Caco-2 (cell line): ENCODE data around the gene PLPPR1. TPM values are rescaled to one million over a fixed set of nuclear protein-coding genes. Genes with fewer than 3 reads are reported as not detected.

Experiments
- BruUV-seq: library from RNA; stranded (reverse); fragments of 400-500 nt; replicated peaks from 2 replicates; lab custom pipeline; 2021; lab: Mats Ljungman, UMichigan
- CTCF ChIA-PET: fragments of 300-600 bp; sonication (Branson Sonifier 250); formaldehyde crosslinking; loops from one replicate; lab custom pipeline; 2022; ENCODE audit warnings: antibody characterized with exemption; lab: Charles Lee
- POLR2A ChIA-PET: fragments of 300-600 bp; sonication (Branson Sonifier 250); formaldehyde crosslinking; loops from one replicate; lab custom pipeline; 2022; ENCODE audit warnings: antibody characterized with exemption; lab: Charles Lee
- DNase-seq, 2 experiments: peaks; one replicate each; pipeline versions ENCODE4 v3.0.0 to v3.0.0-alpha.2; 2020 to 2022
- H3K27me3 ChIP-seq: replicated peaks from 2 replicates; pipeline ENCODE4 v1.6.0; 2011; ENCODE audit warnings: low read length; ENCODE audit not compliant: control insufficient read depth, insufficient read depth
- H3K36me3 ChIP-seq: 2 replicates; pipeline ENCODE4 v1.5.1; 2011; ENCODE audit warnings: low read length; ENCODE audit not compliant: control insufficient read depth, insufficient read depth
- H3K4me1 ChIP-seq: fragments of 250-450 bp; sonication (Bioruptor Pico); 2 replicates; pipeline ENCODE4 v1.5.1; 2020; ENCODE audit warnings: mild to moderate bottlenecking
- H3K4me3 ChIP-seq: 2 replicates; pipeline ENCODE4 v1.5.1; 2011; ENCODE audit warnings: low read depth, mild to moderate bottlenecking, control low read depth, low read length
- H3K9me3 ChIP-seq: fragments of 250-450 bp; sonication (Bioruptor Pico); 2 replicates; pipeline ENCODE4 v1.5.1; 2020; ENCODE audit warnings: mild to moderate bottlenecking, moderate library complexity
- H3K27ac Mint-ChIP-seq: one replicate; pipeline ENCODE4 v1.8.0; 2022; ENCODE audit warnings: mixed read lengths; ENCODE audit not compliant: unreplicated experiment
- H3K27me3 Mint-ChIP-seq: one replicate; pipeline ENCODE4 v1.8.0; 2022; ENCODE audit warnings: mixed read lengths; ENCODE audit not compliant: insufficient read depth, unreplicated experiment
- H3K36me3 Mint-ChIP-seq: one replicate; pipeline ENCODE4 v1.8.0; 2022; ENCODE audit warnings: mild to moderate bottlenecking, mixed read lengths; ENCODE audit not compliant: insufficient read depth, unreplicated experiment
- H3K4me1 Mint-ChIP-seq: one replicate; pipeline ENCODE4 v1.8.0; 2022; ENCODE audit warnings: low read depth, mixed read lengths; ENCODE audit not compliant: unreplicated experiment
- H3K4me3 Mint-ChIP-seq: one replicate; pipeline ENCODE4 v1.8.0; 2022; ENCODE audit warnings: mild to moderate bottlenecking, moderate library complexity, mixed read lengths; ENCODE audit not compliant: unreplicated experiment
- H3K9me3 Mint-ChIP-seq: one replicate; pipeline ENCODE4 v1.8.0; 2022; ENCODE audit warnings: mixed read lengths; ENCODE audit not compliant: unreplicated experiment
- intact Hi-C: fragments of 100-400 bp; cut with micrococcal nuclease; formaldehyde crosslinking; loops from one replicate; pipeline ENCODE4 v1.10.0; 2022; ENCODE audit not compliant: unreplicated experiment
- total RNA-seq: library from RNA; stranded (reverse); gene quantifications from 2 replicates; pipeline ENCODE4 v1.2.3, GENCODE V29; 2022
- TF ChIP-seq, protein P1 (sequence below), 2 experiments: fragments of 200-600 bp in 1 of 2; IDR thresholded peaks; 1 replicate in 1 of 2; 2 replicates in 1 of 2; pipeline versions ENCODE4 v1.5.1 to v1.8.0; 2011 to 2022; ENCODE audit warnings: antibody characterized with exemption in 1 of 2, control low read depth in 1 of 2, inconsistent platforms in 1 of 2, low read depth in 1 of 2, low read length in 1 of 2, mild to moderate bottlenecking in 1 of 2, moderate library complexity in 1 of 2; ENCODE audit not compliant: insufficient read depth in 1 of 2, severe bottlenecking in 1 of 2, unreplicated experiment in 1 of 2

Gene PLPPR1
- total RNA-seq, 1 experiment from 2014 or later = not detected

DNA sequence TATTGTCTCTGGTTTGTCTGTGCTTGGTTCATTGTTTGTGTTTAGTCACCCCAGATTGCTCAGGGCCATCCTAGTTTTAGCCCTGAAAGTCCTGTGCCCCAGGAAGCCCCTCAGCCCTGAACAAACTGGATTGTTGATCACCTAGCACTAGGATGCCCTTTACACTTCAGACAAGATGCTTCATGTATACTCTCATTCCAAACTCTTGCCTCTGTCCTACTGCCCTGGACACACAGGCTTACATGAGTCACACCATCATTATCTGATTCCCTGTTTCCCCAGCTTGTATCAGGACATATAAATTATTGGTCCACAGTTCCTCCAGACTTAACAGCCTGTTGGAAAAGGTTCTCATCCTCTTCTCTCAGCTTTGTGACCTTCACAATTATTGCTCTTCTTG is 236.2 kb downstream of the PLPPR1 start:
- Mint-ChIP-seq H3K4me1 (no peaks in the 10 kb centered on the region), H3K27ac (no peak overlapping the region), H3K27me3 (peaks cover 6% of the 10 kb centered on the region), H3K36me3 (no peaks in the 10 kb centered on the region), H3K9me3 (no peaks in the 10 kb centered on the region), H3K4me3 (no peak overlapping the region)
- Histone ChIP-seq H3K4me3 (no peak overlapping the region), H3K27me3 (no peaks in the 10 kb centered on the region; the same call in 1 of the 2 replicates), H3K4me1 (no peaks in the 10 kb centered on the region), H3K36me3 (no peaks in the 10 kb centered on the region), H3K9me3 (no peaks in the 10 kb centered on the region)
- intact Hi-C loops = no loop called here
- TF ChIP-seq, protein P1, sequence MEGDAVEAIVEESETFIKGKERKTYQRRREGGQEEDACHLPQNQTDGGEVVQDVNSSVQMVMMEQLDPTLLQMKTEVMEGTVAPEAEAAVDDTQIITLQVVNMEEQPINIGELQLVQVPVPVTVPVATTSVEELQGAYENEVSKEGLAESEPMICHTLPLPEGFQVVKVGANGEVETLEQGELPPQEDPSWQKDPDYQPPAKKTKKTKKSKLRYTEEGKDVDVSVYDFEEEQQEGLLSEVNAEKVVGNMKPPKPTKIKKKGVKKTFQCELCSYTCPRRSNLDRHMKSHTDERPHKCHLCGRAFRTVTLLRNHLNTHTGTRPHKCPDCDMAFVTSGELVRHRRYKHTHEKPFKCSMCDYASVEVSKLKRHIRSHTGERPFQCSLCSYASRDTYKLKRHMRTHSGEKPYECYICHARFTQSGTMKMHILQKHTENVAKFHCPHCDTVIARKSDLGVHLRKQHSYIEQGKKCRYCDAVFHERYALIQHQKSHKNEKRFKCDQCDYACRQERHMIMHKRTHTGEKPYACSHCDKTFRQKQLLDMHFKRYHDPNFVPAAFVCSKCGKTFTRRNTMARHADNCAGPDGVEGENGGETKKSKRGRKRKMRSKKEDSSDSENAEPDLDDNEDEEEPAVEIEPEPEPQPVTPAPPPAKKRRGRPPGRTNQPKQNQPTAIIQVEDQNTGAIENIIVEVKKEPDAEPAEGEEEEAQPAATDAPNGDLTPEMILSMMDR (IDR thresholded peaks at IDR 0.05; ENCODE audit: insufficient read depth in 1 of 2, low read depth in 1 of 2, low read length in 1 of 2, severe bottlenecking in 1 of 2, unreplicated experiment in 1 of 2) = no peak
- POLR2A ChIA-PET = no interaction called here
- CTCF ChIA-PET = interaction anchor here (0.6 kb wide), 1 partner anchor 150 kb away, joined by 3 read pairs; no protein-coding TSS in a partner anchor
- DNase-seq = no peak
- no TSS peak for BruUV-seq

- H3K4me1 Mint-ChIP-seq = no peaks in the 10 kb centered on the region
- Histone ChIP-seq H3K36me3 (no peaks in the 10 kb centered on the region), H3K4me3 (no peak overlapping the region), H3K27me3 (no peaks in the 10 kb centered on the region; the same call in 1 of the 2 replicates), H3K9me3 (no peaks in the 10 kb centered on the region), H3K4me1 (no peaks in the 10 kb centered on the region)
- H3K4me3 Mint-ChIP-seq = no peak overlapping the region
- DNase-seq = no peak
- H3K27ac Mint-ChIP-seq = no peak overlapping the region
- no TSS peak for BruUV-seq
- intact Hi-C loops = no loop called here
- no peaks in the 10 kb centered on the region for H3K36me3 Mint-ChIP-seq
- ChIA-PET POLR2A (no interaction called here), CTCF (no interaction called here)
- no peaks in the 10 kb centered on the region for H3K9me3 Mint-ChIP-seq
- TF ChIP-seq, protein P1 (IDR thresholded peaks at IDR 0.05; ENCODE audit: insufficient read depth in 1 of 2, low read depth in 1 of 2, low read length in 1 of 2, severe bottlenecking in 1 of 2, unreplicated experiment in 1 of 2) = no peak
- peaks cover 6% of the 10 kb centered on the region for H3K27me3 Mint-ChIP-seq
Measured at GRCh38 chr9:101265261-101265660, 236.7 kb downstream of the PLPPR1 start.

DNA sequence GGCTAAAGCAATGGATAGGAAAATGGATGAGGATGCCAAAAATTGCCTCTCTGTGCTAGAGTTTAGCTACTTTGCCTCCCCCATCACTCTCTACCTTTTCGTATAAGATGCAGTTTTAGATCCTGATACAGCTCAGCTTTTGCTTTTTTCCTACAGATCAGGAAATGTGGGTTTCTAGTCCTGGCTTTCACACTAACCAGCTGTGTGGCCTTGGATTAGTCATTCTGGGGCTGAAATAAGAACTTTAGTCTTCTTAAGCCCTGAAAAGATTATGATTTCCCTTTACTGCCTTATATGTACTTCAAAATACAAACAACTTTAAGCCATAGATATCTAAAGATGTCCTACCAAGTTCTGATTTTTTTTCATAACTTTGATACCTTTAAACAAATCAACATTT is 239.9 kb downstream of the PLPPR1 start:
- ChIA-PET POLR2A (no interaction called here), CTCF (no interaction called here)
- no peaks in the 10 kb centered on the region; the same call in 1 of the 2 replicates for H3K27me3 ChIP-seq
- Mint-ChIP-seq H3K27me3 (peaks cover 6% of the 10 kb centered on the region), H3K4me1 (no peaks in the 10 kb centered on the region), H3K36me3 (no peaks in the 10 kb centered on the region), H3K9me3 (no peaks in the 10 kb centered on the region), H3K27ac (no peak overlapping the region), H3K4me3 (no peak overlapping the region)
- no peaks in the 10 kb centered on the region for H3K9me3 ChIP-seq
- H3K4me3 ChIP-seq = no peak overlapping the region
- H3K4me1 ChIP-seq = no peaks in the 10 kb centered on the region
- BruUV-seq = no TSS peak
- no peaks in the 10 kb centered on the region for H3K36me3 ChIP-seq
- intact Hi-C loops = no loop called here
- no peak for DNase-seq
- TF ChIP-seq, protein P1 (IDR thresholded peaks at IDR 0.05; ENCODE audit: insufficient read depth in 1 of 2, low read depth in 1 of 2, low read length in 1 of 2, severe bottlenecking in 1 of 2, unreplicated experiment in 1 of 2) = no peak
